HG02642 (cell line): ENCODE data around the gene IGDCC3.
"Not testable (repeated sequence)": the region's sequence is repeated elsewhere in the genome, so short reads cannot be mapped to it uniquely, and the experiment has no call there.

Source experiments
- ATAC-seq: cut with Tn5 transposase; IDR thresholded peaks from one replicate; pipeline ENCODE4 v1.9.1; 2021; ENCODE audit warnings: mild to moderate bottlenecking; ENCODE audit not compliant: unreplicated experiment, poor library complexity

IGDCC3 gene

DNA sequence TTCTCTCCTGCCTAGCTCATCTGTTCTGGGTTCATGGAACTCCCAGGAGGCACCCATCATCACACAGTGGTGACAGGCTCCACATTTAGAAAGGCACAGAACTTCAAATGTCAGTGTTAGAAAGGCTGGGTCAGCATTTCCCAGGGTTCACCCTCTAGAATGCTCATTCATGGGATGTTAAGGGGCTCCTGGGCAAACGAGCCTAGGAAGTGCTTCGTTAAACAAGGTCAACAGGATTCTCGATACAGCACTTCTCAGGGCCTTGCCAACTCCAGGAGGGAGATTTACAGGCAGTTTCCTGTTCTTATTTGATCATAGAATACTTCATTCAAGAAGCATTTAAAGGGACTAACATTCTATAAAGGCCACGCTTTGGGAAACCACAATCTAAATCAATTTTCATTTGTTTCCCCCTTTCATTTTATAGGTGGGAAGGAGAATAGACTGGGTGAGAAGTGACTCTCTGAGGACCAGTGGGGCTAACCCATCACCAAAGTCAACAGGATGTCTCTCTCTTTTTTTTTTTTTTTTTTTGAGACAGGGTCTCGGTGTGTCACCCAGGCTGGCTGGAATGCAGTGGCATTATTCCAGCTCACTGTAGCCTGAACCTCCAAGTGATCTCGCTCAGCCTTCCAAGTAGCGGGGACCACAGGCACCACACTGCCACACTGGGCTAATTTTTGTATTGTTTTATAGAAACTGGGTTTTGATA lies 30.7 kb upstream of the IGDCC3 start:
- ATAC-seq = no peak

DNA sequence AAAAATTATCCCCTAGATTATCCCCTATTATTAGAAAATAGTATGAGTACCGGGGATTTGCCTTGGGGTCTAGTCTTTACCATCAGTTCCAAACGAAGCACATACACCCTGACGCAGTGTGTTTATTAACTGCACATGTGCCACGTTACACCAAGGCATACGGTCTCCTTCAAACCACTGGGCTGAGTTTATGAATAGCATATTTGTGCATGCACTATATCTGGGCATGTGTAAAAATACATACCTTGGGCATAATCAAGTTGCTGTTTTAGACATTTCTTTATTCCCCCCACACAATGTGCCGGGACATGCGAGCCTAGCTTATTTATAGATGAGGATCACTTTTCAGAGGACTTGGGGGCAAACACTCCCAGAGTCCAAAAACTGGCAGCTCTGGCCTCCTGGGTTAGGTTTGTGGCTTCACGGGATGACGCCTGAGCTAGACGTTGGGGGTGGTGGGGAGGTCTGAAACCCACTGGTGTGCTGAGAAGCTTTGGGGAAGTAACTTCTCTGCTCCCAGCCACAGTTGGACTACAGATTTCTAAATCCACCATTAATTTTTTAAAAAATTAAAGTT lies 28.7 kb upstream of the IGDCC3 start:
- no peak for ATAC-seq

DNA sequence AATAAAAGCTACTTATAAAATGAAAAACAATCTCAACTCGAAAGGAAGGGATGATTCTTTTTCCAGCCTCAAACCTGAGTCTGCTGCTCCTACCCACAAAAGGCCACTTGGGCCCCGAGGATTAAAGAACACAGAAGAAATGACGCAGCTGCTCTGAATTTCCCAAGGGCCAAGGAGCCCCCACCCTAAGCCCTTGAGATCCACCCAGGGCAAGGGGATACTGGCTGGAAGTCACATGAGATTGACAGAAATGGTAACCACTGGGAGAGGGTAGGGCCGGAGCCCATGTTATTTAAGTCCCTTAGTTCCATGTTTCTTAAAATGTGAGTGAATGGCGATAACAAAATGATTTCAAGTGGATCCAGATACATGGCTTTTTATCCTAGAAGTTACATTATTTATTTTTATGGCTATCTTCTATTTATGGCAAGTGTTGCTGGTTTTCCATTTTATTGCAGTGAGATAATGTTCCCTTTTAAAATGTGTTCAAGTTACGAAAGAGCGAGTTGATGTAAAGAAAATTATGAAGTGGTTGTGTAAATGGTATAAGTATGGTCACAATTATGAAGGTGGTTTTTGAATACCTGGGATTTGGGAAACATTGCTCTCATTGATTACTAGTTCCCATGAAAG lies 28.1 kb upstream of the IGDCC3 start:
- no peak for ATAC-seq

DNA sequence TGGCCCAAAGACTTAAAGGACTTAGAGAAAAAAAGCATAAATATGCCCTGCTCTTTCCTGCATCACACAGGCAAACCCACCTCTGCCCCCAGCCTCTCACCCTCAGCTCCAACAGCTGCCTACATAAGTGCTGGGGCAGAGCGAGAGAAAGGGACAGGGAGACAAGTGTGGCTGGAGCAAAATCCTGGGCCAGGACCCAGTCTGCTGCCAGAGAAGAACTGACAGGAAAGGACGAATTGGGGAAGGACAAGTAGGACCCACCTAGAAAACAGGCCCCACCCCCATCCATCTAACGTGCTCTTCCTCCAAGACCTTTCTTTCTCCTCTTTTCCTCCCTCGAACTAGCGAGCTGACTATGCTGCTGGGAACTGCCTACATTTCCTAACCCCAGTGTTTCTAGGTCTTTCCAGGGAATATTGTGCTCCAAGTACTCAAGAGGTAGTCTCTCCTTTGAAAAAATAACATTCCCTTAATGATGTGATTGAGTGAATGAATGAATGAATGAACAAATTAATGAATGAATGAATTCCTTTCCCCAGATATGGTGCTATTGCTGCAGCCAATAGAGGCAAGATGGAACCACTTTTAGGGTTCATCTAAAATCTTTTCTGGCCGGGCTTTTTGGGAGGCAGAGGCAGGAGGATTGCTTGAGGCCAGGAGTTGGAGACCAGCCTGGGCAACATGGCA lies 26.5 kb upstream of the IGDCC3 start:
- ATAC-seq = no peak

DNA sequence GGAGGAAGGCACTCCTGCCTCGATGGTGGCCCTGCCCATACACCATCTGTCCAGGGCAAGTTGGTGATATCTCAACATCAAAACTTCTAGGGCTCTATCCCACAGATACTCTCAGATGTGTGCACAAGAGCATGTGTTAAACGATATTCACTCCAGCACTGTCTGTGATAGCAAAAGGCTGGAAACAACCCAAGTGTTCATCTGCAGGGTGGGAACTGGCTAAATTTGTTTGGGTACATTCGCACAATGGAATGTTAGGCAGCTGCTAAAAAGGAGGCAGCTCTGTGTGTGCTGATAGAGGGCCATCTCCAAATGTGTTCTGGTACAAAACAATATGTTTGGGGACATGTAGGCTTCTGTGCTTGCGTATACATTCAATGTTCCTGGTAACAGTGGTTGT lies 25.2 kb upstream of the IGDCC3 start:
- ATAC-seq = no peak

DNA sequence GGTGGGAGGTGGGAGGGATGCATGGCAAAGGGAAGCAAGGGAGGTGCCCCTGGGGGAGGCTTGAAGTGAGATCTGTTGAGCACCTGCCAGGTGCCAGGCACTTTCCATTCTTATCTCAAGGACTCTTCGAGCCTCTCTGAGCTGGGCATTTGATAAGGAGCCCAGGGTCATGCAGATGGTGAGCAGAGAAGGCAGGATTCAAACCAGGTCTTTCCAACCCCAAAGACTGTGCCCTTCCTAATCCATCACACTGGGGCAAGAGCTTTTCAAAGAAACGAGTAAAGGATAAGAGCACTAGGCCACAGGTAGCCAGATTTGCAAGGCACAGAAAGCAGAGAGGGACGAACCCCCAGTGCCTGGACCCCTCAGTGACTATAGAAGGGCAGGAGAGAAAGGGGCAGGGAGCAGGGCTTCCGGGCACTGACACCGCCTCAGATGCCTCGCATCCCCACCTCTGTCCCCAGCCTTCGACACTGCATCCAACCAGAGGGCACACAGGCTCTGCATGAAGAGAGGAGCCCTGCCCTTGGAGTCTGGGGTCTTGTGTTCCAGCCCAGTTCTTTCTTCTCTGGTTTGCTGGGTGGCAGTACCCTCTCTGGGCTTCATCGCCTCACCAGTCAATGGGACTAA lies 23.9 kb upstream of the IGDCC3 start:
- ATAC-seq = no peak

DNA sequence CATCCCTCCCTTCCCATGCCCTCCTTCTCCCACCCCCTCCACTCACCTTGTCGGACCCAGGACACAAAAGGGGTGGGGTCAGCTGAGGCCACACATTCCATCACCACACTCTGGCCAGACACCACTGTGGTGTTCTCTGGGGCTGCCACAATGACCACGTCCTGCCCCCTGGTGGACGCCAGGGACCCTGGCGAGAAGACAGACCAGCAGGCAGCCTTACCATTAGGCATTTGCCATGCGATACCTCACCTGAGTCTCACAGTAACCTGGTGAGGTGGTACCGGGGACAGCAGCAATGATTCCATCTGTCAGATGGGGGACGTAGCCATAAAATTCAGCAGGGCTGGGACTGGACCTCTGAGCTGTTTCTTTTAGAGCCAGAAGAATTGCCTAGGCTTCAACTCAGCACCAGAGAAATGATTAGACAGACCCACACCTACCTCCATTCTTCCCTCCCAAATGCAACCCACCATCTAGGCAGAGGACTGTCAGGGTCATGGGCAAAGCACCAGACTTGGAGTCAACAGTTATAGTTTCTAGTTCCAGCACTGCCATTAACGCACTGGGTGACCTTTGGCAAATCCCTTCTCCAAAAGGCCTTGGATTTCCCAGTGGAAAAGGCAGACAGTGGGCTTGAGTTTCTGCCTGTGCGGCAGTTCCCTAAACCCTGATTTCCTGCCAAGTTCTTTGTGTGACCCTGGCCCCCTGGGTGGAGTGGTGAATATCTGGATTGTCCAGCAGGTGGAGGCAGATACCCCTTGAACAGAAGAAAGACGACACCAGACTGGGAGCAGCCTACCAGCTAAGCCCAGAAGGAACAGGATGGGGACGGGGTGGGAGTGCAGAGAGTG lies 23.2 kb upstream of the IGDCC3 start:
- no peak for ATAC-seq

DNA sequence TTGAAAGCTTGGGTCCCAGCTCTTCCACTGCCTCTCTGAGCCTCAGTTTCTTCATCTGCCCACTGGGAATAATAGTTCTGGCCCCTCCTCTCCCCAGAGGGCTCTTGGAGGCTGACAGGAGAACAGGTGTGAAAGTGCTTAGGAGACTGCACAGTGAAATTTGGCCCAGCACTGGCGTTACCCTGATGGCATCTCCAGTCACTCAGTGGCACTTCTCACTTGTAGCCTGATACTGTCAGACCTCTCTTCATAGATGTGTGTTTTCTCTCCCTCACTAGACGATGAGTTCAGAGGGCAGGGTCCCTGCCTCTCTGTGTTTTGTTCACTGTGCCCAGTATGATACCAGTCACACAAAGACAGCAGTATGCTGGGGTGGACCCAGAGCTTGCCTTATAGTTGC lies 22.2 kb upstream of the IGDCC3 start:
- no peak for ATAC-seq

DNA sequence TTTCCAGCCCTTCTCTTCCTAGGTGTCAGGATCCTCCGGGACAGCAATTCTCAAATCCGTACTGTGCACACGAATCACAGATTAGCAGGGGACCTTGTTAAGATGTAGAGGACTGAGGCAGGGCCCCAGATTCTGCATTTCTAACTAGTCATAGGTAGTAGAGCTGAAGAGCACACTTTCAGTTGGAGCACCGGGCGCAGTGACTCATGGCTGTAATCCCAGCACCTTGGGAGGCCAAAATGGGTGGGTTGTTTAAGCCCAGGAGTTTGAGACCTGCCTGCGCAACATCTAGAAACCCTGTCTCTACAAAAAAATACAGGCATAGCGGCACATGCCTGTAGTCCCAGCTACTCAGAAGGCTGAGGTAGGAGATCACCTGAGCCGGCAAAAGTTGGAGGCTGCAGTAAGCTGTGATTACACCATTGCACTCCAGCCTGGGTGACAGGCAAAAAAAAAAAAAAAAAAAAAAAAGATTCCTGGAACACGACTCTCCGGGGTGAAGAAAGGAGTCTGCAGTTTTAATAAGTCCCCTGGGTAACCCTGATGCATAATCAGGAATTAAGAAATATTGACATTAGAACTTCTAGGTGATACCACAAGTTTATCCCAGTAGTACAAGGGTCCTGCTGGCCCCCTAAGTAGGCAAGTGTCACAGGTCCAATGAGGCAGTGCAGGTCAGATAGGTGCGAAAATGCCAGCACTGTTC lies 21.4 kb upstream of the IGDCC3 start:
- ATAC-seq = no peak

DNA sequence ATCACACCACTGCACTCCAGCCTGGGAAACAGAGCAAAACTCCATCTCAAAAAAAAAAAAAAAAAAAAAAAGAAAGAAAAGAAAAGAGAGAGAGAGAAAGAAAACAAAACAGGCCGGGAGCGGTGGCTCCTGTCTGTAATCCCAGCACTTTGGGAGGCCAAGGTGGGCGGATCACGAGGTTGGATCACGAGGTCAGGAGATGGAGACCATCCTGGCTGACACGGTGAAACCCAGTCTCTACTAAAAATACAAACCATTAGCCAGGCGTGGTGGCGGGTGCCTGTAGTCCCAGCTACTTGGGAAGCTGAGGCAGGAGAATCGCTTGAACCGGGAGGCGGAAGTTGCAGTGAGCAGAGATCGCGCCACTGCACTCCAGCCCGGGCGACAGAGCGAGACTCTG lies 20.7 kb upstream of the IGDCC3 start:
- ATAC-seq = not testable (repeated sequence)

DNA sequence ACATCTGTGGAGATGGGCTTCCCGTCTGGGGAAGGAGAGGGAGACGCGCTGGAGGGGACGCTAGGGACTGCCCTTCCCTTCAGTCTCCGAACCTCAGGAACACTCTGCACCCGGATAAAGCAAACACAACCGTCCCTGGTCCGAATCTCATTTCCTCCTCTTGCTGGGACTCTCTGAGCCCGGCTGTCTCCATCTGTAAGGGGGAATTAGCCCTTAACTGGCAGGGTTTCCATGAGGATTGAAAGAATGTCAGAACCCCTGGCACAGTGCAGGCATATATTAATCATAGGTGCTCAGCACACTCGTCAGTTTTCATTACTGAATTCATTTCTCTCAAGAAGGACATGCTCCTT lies 19.1 kb upstream of the IGDCC3 start:
- ATAC-seq = no peak

DNA sequence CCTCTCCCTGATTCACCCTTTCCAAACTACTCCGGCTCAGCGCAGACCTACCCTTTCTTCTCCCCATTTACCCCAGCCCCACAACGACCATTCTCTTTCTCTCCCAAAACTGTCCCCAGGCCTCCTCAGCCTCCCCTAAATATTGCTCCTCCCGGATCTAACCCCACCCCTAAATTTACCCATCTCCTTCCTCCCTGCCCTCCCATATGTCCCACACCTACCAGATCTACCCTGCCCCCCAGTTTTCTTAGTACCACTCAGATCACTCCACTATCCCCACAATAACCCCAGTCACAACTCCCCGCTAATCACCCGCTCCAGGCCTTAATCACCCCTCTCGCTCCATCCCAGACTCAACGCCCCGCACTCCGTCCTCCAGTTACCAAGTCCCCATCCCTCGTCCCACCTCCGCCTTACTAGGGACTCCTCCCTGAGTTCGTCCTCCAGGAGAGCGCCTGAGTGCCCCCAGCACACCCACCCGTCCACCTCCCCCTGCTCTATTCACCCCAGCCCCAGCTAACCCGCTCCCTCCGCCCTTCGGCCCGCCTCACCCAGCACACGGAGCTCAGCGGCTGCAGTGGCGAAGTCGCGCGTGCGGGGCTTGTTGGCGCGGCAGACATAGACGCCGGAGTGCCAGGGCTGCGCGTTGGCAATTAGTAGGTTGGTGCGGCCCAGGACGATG lies 18.6 kb upstream of the IGDCC3 start:
- no peak for ATAC-seq

DNA sequence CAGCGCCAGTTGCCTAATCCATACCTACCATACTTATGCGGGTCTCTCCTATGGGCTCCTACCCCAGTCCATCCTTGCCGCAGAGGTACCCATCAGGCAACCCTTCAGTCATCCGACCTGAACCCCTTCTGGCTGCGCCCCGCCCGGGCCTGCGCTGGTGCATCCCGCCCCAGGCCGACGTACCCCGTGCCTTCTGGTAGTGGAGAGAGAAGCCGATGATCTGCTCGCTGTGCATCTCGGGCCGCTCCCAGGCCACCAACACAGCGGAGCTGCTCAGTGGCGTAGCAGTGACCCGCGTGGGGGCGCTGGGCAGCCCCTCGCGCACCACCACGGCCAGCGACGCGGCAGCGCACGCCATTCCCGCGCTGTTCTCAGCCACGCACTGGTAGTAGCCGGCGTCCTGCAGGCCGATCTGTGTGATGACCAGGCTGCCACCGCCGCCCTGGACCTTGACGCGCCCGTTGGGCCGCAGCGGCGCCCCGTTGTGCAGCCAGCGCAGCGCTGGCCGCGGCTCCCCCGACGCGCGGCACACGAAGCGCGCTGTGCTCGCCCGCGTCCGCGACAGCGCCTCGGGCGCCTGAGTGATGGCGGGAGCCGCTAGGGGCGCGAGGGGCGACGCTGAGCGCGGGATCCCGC lies 17.9 kb upstream of the IGDCC3 start:
- ATAC-seq = no peak

DNA sequence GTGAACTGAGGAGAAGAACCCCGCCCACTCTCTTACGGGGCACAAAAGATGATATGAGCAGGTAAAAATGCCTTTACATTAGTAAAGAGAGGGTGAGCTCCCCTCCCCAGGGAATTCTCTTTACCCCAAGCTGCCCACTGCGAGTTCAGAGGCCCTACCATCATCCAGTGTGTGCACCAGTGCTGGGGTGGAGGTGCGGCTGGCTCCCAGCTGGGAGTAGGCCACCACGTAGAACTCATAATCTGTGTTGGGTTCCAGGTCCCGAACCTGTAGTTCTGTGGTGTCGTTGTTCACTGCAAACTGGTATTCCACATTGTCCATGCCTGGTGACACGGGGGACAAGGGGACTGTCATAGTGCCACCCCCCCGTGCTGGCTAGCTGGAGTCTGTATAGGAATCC lies 17.1 kb upstream of the IGDCC3 start:
- no peak for ATAC-seq

DNA sequence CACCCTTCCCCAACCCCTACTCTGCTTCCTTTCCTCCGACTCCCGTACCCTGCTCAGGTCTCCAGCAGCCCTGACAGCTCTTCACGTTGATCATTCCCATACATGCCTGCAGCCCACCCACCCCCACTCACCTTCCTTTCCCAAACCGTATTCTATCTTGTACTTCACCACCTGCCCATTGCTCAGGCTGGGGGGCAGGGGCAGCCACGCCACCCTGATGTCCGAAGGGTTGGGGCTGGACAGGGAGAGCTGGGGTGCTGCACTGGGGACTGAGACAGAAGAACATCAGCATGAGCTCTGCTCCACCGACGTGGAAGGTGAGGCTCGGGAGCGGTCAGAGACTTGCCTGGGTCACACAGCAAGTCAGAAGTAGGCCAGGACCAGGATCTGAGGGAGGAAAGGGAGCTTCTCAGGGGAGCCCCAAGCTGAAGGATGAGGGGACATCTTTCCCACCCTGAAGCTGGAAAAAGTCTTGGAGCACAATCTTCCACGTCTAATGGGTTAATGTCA lies 16.5 kb upstream of the IGDCC3 start:
- ATAC-seq = no peak

DNA sequence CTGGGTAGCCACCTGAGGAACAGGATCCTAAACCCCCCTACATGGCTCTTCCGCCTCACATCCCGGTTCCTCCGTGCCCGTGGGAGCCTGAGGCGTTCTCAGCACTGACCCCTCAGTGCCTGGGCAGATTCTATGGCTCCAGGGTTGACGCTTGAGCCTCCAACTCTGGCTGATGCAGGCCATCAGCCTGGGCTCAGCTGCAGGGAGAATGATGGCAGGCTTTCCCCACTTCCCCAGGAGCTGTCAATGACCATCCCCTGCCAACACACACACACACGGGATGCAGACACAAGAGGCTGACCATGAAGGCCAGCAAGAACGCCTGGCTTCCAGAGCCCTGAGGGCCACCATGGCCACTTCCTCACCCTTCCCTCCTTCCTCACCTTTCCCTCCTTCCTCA lies 15.8 kb upstream of the IGDCC3 start:
- ATAC-seq = no peak

DNA sequence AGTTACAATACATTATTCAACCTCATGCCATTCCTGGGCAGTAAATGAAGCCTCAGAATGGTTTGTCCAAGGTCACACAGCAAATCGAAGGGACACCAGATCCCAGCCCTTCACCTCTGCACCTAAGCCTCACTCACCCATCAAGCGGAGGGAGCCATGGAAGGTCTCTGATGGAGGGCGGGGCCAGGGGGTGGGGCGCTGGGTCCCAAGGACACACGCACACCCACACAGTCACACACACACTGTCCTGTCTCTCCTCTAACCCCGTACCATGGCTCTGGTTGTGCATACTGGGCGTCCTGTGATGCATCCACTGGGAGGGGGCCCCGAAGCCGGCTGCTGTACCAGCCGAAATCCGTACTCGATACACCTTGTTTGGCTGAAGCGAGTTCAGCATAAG lies 15.3 kb upstream of the IGDCC3 start:
- ATAC-seq = no peak

DNA sequence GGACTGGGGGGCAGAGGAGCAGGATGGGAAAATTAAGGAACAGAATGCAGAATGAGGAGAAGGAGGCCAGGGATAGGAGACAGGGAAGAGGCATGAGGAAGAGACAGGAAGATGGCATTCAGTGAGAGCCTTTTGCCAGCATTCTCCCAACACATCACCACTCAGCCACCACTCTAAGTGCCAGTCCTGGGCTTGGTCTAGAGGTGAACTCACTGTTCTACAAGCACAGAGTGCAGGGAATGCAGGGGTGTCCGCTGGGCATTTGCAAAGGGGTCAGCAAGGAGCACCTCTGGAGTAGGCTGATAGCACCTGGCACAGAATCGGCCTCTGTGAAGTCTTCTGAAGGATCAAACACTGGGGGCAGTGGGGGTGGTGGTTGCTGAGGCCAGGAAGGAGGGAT lies 14.6 kb upstream of the IGDCC3 start:
- ATAC-seq = no peak
